Hepatic stellate cell (primary cell): ENCODE results near the gene MXRA5.
"Not testable (repeated sequence)": the region's sequence is repeated elsewhere in the genome, so short reads cannot be mapped to it uniquely, and the experiment has no call there.

Experiments
- DNase-seq: peaks from one replicate; pipeline ENCODE4 v3.0.0; 2011; ENCODE audit warnings: low spot score

The MXRA5 gene, protein sequence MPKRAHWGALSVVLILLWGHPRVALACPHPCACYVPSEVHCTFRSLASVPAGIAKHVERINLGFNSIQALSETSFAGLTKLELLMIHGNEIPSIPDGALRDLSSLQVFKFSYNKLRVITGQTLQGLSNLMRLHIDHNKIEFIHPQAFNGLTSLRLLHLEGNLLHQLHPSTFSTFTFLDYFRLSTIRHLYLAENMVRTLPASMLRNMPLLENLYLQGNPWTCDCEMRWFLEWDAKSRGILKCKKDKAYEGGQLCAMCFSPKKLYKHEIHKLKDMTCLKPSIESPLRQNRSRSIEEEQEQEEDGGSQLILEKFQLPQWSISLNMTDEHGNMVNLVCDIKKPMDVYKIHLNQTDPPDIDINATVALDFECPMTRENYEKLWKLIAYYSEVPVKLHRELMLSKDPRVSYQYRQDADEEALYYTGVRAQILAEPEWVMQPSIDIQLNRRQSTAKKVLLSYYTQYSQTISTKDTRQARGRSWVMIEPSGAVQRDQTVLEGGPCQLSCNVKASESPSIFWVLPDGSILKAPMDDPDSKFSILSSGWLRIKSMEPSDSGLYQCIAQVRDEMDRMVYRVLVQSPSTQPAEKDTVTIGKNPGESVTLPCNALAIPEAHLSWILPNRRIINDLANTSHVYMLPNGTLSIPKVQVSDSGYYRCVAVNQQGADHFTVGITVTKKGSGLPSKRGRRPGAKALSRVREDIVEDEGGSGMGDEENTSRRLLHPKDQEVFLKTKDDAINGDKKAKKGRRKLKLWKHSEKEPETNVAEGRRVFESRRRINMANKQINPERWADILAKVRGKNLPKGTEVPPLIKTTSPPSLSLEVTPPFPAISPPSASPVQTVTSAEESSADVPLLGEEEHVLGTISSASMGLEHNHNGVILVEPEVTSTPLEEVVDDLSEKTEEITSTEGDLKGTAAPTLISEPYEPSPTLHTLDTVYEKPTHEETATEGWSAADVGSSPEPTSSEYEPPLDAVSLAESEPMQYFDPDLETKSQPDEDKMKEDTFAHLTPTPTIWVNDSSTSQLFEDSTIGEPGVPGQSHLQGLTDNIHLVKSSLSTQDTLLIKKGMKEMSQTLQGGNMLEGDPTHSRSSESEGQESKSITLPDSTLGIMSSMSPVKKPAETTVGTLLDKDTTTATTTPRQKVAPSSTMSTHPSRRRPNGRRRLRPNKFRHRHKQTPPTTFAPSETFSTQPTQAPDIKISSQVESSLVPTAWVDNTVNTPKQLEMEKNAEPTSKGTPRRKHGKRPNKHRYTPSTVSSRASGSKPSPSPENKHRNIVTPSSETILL (N-terminal part only)

DNA sequence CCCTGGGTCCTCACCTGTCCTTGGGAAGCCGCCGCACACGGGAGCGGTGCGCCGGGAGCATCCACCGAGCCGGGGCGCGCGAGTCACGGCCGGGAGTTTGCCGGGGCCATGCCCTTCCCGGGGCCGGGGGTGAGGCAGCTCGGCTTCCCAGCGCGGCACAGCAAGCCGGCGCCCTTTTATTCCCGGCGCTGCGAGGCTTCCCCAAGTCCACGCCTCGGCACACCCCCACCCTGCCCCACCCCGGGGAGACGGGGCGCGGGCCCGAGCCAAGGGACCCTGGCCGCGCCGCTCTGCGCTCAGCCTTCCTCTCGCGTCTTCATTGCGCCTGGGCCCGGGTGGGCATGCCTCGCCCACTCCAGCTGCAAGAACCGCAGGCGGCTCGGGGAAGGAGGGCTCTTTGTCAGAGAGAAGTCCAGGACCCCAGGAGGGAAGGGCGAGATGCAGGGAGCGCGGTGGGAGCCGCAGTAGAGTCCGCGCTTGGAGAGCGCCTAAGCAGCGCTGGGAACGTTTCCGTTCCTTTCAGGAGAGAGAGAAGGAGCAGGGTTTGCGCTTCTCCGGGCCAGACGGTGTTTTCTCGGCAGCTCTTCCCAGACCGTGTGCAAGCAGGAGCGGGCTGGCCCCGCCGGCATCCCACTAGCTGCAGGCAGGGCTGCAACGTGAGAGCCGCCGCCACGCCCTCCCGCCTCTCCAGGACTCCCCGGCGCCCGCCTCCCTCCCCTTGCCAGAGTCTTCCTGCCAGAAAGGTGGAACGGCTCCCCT lies at the start of gene MXRA5:
MXRA5 (minus strand) TSS at position 152 of the 759 bp plus-strand sequence. CDS start 2,819 bp downstream, outside the sequence.
- no peak for DNase-seq

DNA sequence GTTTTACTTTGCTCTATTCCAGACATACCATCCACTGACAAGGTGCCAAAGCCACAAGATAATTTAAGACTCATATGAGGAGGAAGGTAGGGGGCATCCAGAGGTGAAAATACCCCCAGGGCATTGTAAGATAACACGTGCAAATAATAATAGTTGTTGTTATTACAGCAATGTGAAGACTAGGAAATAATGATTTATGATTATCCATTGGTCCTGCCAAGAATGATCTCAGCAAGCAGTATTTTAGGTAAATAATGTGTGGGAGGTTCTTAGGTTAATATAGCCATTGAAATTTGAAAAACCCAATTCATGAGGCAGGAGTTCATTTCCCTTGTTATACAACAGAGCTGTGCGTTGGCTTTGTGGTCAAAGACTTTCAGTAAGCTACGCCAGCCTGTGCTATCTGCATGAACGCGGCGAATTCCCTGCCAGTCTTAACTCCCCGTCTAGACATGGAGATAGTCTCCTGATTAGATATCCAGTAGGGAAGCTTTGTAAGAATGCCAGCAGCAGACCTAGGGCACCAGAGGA lies 47.2 kb upstream of the MXRA5 start:
- DNase-seq, result no peak

DNA sequence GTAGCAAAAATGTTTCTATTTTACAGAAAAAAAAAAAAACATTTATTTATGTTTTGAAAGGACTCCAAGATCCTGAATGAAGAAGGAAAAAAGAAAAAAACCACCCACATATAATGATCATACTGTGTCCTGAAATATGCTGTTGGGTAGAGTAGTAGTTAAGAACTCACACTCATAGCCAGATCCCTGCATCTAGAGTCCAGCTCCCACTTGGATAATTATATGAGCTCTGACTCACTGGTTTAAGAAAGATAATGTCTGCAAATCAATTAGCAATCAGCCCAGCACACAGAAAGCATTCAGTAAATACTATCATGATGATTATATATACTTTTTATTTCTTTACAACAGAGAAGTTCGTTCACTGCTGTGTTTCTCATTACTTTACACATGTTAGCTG lies 46.7 kb upstream of the MXRA5 start:
- DNase-seq, result no peak

DNA sequence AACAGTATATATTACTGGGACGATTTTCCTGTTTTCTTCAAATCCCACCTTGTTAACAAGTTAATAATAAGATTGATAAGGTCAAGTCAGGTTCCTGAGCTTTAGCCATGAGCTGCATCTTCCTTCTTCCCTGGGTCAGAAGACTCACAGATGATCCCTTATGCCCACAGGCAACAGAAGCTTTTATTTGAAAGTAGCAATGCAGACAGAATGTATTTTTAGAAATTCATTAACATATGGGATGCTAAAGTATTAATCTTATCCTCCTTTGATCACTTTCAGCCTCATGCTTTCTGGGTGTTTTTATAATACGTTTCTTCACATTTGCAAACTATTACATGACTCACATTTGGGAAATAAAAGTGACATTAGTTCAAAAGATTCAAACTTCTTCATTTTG lies 42.0 kb upstream of the MXRA5 start:
- no peak for DNase-seq

DNA sequence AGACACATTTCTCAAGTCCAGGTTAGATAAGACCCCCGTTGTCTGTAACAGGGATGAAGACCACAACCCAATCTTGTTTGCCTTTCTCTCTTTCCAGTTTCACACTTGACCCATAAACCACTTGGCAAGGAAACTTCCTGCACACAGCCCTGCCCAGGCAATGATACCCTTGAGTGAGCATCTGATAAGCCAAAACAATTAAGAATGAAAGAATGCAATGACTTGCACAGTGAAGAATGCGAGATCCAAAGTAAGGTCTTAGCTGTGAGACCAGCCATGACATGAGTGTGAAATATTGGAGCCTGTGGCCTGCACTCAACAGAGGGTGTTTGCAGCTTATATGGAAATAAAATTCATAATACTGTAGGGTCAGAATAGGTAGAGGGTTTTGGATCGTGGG lies 37.9 kb upstream of the MXRA5 start:
- DNase-seq, result no peak

DNA sequence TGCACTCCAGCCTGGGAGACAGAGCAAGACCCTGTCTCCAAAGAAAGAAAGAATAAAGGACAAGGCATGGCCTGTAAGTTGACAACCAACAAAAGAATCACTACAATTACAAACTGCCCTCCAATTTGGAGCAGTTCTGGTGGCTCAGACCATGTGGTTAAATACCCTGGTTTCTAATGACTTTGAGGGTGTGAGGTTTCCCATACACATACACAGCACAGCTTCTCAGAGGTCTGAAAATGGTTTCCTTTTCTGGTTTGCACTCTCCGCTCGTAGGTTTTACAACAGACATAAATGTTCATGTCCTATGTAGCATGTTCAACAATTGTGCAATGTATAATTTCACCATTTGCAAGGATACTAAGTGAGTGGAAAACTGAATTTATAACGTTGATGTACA lies 34.2 kb upstream of the MXRA5 start:
- DNase-seq, result no peak

DNA sequence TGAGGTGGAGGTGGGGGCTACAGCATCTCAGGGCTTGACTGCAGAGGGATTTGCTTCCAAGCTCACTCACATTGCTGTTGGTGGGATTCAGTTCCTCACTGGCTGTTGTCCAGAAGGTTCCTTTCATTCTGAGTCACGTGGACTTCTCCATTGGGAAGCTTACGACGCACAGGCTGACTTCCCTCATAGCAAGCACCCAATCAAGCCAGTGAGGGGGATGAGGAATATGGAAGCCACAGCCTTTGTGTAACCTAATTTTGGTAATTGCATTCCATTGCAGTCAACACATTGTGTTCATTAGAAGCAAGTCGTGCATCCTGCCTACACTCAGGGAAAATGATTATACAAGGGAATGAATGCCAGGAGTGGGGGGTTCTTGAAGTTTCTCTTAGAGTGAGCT lies 32.7 kb upstream of the MXRA5 start:
- no peak for DNase-seq

DNA sequence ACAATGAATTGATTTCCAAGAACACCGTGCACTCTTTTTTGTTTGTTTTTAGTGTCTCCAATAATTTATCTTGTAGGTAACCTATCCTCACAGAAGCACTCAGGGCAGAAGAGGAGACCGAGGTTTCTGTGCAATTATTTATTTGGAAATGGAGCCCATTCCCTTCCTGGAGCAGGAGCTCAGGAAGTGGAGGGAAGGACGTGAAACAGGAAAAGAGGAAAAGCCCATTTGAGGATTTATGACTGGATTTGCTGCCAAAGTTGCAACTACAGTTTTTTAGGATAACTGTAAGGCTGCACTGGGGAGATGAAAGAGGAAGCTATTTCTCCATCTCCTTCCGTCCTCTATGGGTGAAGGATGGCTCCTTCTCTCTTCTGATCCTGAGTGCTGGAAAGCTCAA lies 31.7 kb upstream of the MXRA5 start:
- DNase-seq, result no peak

DNA sequence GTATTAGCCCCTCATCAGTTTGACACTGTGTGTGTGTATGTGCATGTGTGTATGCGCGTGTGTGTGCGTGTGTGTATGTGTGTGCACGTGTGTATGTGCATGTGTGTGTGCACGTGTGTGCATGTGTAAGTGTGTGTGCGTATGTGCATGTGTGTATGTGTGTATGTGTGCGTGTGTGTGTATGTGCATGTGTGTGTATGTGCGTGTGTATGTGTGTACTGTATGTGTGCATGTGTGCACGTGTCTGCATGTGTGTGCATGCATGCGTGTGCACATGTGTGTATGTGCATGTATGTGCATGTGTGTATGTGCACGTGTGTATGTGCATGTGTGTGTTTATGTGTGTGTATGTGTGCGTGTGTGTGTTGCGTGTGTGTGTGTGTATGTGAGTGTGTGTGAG lies 31.1 kb upstream of the MXRA5 start:
- DNase-seq, result no peak

DNA sequence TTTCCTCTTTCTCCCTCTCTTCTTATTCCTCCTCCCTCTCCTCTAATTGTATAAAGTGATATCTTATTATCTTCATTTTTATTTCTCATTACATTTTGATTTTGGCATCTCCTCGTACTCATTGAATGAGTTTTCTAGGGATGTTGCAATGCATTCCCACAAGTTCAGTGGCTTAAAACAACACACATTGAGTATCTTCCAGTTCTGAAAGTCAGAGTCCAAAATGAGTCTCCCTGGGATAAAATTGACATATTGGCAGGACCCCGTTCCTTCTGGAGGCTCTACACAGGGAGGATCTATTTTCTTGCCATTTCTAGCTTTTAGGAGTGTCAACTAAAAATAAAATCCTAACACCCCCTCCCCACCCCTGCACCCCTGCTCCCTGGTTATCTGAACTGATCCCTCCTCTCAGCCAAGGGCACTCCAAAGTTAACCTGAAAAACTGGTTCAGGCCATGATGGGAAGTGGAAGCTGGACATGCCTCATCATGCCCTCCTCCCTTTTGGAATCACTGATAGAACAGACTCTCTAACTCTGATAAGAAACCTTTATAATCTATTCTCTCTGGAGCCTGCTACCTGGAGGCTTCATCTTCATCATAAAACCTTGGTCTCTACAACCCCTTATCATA lies 29.5 kb upstream of the MXRA5 start:
- DNase-seq, result not testable (repeated sequence)

DNA sequence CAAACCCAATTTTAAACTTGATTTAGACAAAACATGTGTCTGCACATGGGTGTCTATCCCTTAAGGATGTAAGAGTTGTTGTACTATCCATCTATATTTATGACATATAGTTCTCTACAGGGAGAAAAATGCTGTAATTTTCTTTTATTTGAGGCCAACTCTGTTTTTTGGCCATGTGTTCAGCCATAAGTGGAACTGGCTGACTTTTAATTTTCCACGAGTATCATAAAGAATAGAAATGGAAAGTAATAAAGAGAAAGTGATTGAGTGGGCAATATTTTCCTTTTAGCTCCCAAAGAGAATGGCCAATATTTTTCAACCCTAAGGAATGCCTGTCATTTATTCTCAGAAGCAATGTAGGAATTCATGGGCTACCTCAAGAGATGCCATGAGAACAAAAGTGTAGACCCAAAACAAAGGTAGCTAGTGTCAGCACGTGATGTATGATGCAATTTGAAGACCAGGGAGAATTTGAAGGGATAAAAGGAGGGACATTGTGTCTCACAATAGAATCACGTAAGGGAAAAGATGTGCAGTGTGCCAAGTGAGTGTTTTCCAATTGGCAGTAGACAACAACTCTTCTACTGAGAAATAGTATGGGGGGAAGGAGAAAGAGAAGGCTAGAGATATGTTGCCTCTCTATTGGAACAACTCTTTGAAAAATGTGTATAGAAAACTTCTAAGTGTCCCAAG lies 27.8 kb upstream of the MXRA5 start:
- no peak for DNase-seq

DNA sequence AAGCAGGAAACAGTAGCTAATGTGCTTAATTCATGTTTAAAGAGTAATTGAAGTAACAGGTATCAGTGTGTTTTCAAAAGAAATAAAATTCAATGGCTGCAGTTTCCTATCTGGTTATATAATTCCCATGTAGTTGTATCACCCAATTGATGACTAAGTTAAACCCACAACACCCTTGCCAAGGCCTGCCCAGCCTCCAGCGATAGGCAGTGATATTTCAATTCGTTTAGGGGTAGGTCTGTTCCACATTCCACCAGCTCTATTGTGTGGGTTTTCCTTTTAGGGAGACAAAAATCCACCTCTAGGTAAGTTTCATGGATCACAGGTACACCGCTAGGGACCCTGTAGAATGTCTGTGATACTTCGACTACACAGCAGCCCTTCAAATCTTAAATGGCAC lies 24.7 kb upstream of the MXRA5 start:
- no peak for DNase-seq

DNA sequence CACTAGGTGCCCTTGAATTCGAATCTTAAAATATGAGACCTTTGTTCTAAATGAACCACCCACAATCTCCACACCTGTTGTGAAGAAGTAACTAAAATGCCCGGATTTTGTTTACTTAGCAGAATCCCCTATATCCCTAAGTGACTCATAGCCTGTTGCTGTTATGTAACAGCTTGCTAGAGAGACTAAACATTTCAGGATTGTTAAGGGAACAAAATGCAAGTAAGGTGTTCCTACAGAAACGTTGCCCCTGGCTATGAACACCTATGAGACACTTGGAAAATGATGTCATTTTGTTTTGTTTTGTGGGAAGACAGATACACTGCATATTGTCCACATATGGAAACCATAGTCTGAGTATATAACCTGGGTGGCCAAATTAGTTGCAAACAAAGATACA lies 24.2 kb upstream of the MXRA5 start:
- DNase-seq, result no peak

DNA sequence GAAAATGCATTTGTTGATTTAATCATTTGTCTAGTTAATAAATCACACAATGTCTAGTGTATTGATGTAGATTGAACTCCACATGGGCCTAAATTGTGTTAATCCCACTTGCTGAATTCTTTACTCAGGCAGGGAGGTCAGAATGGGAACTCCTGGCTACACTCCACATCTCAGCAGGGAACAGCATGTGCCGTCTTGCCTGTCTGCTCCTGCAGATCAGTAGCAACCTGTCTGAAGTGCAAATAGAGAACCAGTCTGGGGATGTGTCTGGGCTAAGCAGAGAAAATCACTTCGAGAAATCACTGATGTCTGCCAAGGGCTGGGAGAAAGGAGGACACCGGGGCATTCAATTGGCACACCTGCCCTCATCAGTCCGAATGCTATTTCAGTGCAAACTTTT lies 16.5 kb upstream of the MXRA5 start:
- DNase-seq, result no peak

DNA sequence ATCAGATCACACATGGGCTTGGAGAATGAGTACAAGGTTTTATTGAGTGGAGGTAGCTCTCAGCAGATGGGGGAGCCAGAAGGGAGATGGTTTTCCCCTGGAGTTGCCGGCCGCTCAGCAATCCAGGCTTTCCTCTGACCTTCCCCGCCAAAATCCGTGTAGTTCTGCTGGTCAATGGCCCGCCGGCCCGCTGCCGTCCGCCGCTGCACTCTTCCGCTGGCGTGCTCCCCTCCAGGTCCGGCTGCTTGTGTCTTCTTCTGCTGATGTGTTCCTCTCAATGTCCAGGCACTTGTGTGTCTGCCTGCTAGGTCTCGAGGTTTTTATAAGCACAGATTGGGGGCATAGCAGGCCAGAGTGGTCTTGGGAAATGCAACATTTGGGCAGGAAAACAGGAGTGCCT lies 14.4 kb upstream of the MXRA5 start:
- no peak for DNase-seq

DNA sequence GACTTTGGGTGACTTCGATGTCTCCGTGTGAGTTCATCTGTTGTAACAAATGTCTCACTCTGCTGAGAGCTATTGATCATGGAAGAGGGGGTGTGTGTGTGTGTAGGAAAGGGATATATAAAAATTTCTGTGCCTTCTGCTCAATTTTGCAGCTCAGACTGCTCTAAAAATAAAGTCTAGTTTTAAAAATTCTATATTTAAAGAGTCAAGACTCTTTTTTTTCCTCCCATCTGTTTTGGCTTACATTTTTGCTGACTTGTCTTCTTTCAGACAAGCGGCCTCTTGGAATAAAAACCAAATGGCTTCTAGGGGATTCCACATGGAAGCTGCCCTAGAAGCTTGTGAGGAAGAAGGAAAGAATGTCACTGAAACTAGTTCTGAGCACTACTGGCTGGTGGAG lies 6.3 kb upstream of the MXRA5 start:
- not testable (repeated sequence) for DNase-seq

DNA sequence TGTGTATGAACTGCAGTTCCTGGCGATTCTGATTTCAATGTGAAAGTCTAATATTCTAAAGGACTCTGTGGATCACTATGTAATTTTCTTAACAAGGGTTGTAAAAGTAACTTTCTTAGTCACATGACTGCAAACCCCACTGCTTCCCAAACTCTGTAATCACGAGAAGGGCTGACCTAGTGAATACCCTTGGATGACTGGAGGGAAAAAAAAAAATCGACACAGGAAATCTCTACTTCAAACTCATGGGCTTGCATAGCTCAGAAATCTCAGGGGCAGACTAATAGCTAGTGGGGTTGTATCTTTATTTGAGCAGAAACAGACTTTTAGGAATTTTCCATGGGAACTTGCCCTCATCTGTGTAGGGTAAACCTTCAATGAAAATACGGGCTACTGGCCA lies 4.8 kb upstream of the MXRA5 start:
- no peak for DNase-seq

DNA sequence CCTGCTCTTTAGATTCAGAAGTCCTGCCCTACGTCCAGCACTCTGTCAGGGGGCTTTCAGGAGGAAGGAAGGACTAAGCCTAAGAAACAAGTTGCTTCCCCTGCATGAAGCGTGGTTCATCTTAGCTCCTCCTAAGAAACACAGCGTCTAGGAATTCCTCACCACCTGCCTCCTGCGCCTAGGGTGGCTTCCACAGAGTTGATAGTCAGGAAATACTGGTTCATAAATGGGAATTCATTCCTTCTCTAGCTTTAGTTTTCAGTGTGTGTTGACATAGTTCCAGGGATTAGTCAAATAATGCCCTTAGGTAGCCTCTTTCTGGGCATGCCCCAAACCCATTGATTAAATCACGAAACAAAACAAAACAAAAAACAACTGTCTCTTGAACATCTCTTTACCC lies 1.7 kb upstream of the MXRA5 start:
- no peak for DNase-seq

DNA sequence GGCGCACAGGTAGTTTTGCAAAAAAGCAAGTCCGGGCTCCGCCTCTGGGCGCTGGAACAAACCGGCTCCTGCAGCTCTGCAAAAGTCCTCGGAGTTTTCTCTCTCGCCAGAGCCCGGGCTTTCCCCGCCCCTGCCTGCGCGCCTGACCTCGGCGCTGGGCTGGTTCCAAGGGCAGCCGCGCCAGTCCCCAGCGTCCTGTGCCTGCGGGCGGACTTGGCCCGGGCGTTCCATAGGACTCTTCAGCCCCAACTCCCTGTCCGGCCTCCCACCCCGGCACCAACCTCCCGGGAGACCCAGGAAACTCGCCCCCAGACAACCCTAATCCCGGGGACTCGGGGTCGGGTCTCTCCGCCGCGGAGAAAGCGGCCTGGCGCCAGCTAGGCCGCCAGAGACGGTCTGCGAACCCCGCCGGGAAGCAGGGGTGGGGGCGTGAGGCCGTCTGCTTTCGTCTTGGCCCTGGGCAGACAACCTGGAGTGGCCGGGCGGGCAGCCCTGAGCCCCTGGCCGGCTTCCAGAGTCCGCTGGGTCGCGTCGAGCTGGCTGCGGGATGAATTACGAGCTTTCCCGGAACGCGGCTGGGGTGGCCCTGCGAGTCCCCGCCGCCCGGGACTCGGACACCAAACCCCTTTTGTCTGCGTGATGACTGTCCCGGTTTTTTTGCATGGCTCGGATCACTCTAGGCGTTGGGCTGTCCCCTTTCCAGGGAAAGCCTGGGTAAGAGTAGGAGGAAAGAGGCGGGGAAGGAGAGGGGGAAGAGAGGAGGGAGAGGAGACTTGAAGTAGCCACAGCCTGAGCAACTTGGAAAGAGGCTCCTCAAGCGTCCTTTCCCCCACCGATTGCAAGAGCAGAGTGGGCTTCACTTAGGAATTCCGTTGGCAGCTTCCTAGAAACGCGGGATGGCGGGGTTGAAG lies 916 bp downstream of the MXRA5 start:
- no peak for DNase-seq
